GM12878 (cell line): Measurements from ENCODE around the gene IRS1. TPM values are rescaled to one million over a fixed set of nuclear protein-coding genes. Genes with fewer than 3 reads are reported as not detected.

Experiments used
- ATAC-seq: fragments of 200-7000 bp; cut with Tn5 transposase; 3 replicates; pipeline ENCODE4 v1.9.1; 2020; ENCODE audit warnings: mild to moderate bottlenecking, moderate library complexity
- BruUV-seq: library from RNA; stranded (reverse); fragments of 400-500 nt; replicated peaks from 2 replicates; lab custom pipeline; 2021; lab: Mats Ljungman, UMichigan
- CTCF ChIA-PET: fragments of 300-600 bp; sonication (Branson Sonifier 250); formaldehyde crosslinking; extraction: SDS; loops from one replicate; lab custom pipeline; 2021; ENCODE audit warnings: inconsistent platforms; lab: Yijun Ruan, JAX
- POLR2A ChIA-PET: fragments of 350-600 bp; formaldehyde crosslinking; extraction: SDS; loops from one replicate; lab custom pipeline; 2021; ENCODE audit warnings: inconsistent platforms; lab: Charles Lee
- RAD21 ChIA-PET: fragments of 300-600 bp; sonication (Branson Sonifier 250); formaldehyde crosslinking; loops from one replicate; lab custom pipeline; 2023; ENCODE audit warnings: antibody characterized with exemption; ENCODE audit not compliant: unreplicated experiment; lab: Charles Lee
- SMC1A ChIA-PET: fragments of 300-600 bp; sonication (Branson Sonifier 250); formaldehyde crosslinking; loops from one replicate; lab custom pipeline; 2023; ENCODE audit not compliant: unreplicated experiment, uncharacterized antibody; lab: Charles Lee
- DNase-seq: peaks from one replicate; pipeline ENCODE4 v3.0.0-alpha.2; 2011; ENCODE audit warnings: low read depth, low spot score
- FAIRE-seq: peaks from 3 replicates; lab custom pipeline; 2011; peaks lifted over from hg19 to GRCh38; lab: Jason Lieb, UNC
- H2AFZ ChIP-seq: 2 replicates; pipeline ENCODE4 v1.6.0; 2011; ENCODE audit warnings: low read depth, low read length, control low read depth; ENCODE audit not compliant: control insufficient read depth
- H3K27ac ChIP-seq: 2 replicates; pipeline ENCODE4 v1.5.1; 2011; ENCODE audit warnings: control low read depth; ENCODE audit not compliant: control insufficient read depth, insufficient read depth
- H3K27me3 ChIP-seq, 2 experiments: replicated peaks in 1 of 2; 2 replicates each; pipeline versions ENCODE4 v1.6.0 to v1.6.1; 2011; ENCODE audit warnings: low read length in 1 of 2; ENCODE audit not compliant: control insufficient read depth in 2 of 2, insufficient read depth in 2 of 2
- H3K36me3 ChIP-seq, 2 experiments: 2 replicates each; pipeline ENCODE4 v1.5.1; 2011; ENCODE audit warnings: low read length in 1 of 2; ENCODE audit not compliant: control insufficient read depth in 2 of 2, insufficient read depth in 2 of 2
- H3K4me1 ChIP-seq: 2 replicates; pipeline ENCODE4 v1.6.1; 2011; ENCODE audit warnings: mild to moderate bottlenecking, low read length, moderate library complexity, mixed read lengths; ENCODE audit not compliant: control insufficient read depth, insufficient read depth
- H3K4me2 ChIP-seq: 2 replicates; pipeline ENCODE4 v1.6.0; 2011; ENCODE audit warnings: control low read depth; ENCODE audit not compliant: control insufficient read depth, insufficient read depth
- H3K4me3 ChIP-seq: fragments of 200-600 bp; sonication (generic); 2 replicates; pipeline ENCODE4 v1.5.1; 2016
- H3K79me2 ChIP-seq: 2 replicates; pipeline ENCODE4 v1.6.0; 2011; ENCODE audit warnings: low read length; ENCODE audit not compliant: control insufficient read depth, insufficient read depth
- H3K9ac ChIP-seq: 2 replicates; pipeline ENCODE4 v1.8.0; 2011; ENCODE audit warnings: low read length, control low read depth, mixed read lengths; ENCODE audit not compliant: control insufficient read depth, insufficient read depth
- H3K9me3 ChIP-seq: replicated peaks from 3 replicates; pipeline ENCODE4 v1.5.1; 2011; ENCODE audit warnings: mild to moderate bottlenecking, low read length; ENCODE audit not compliant: control insufficient read depth, insufficient read depth
- H4K20me1 ChIP-seq: 2 replicates; pipeline ENCODE4 v1.6.0; 2011; ENCODE audit not compliant: control insufficient read depth, insufficient read depth
- CEBPB ChIP-seq, 2 experiments: fragments of 150-350 bp in 1 of 2; IDR thresholded peaks; 2 replicates each; pipeline ENCODE4 v1.6.1; 2012 to 2014; ENCODE audit warnings: low read depth in 2 of 2, low read length in 2 of 2, borderline replicate concordance in 1 of 2, inconsistent platforms in 1 of 2
- EP300 ChIP-seq, 2 experiments: fragments of 150-350 bp in 1 of 2; IDR thresholded peaks; 2 replicates each; pipeline ENCODE4 v1.6.1; 2011 to 2012; ENCODE audit warnings: low read depth in 2 of 2, low read length in 2 of 2, borderline replicate concordance in 1 of 2, improper control_type of control experiment in 1 of 2, inconsistent platforms in 1 of 2; ENCODE audit not compliant: control insufficient read depth in 1 of 2
- NFIC ChIP-seq: IDR thresholded peaks from 2 replicates; pipeline ENCODE4 v1.6.1; 2012; ENCODE audit warnings: low read depth, mild to moderate bottlenecking, inconsistent platforms, low read length, moderate library complexity
- NFXL1 ChIP-seq: fragments of 450-650 bp; IDR thresholded peaks from 2 replicates; pipeline ENCODE4 v1.6.1; 2017; ENCODE audit warnings: antibody characterized with exemption, mild to moderate bottlenecking, borderline replicate concordance
- NFYB ChIP-seq: IDR thresholded peaks from 2 replicates; pipeline ENCODE4 v1.6.1; 2011; ENCODE audit warnings: low read depth, mild to moderate bottlenecking, low read length, improper control_type of control experiment, moderate library complexity; ENCODE audit not compliant: insufficient read depth
- NR2C2 ChIP-seq: IDR thresholded peaks from 2 replicates; pipeline ENCODE4 v1.6.1; 2011; ENCODE audit warnings: borderline replicate concordance, low read depth; ENCODE audit not compliant: control insufficient read depth, insufficient read length
- SMARCA5 ChIP-seq: fragments of 450-650 bp; IDR thresholded peaks from 2 replicates; pipeline ENCODE4 v1.6.1; 2017; ENCODE audit warnings: mild to moderate bottlenecking
- in situ Hi-C: fragments of 300-500 bp; cut with MboI; formaldehyde crosslinking; loops from 9 replicates; pipeline ENCODE4 v1.14.3; 2018; ENCODE audit warnings: mixed read lengths
- intact Hi-C: fragments of 100-400 bp; cut with micrococcal nuclease; formaldehyde crosslinking; loops from one replicate; pipeline ENCODE4 v1.14.2; 2022; ENCODE audit not compliant: unreplicated experiment
- polyA plus RNA-seq, 11 experiments: library from polyadenylated mRNA; depleted of rRNA in 4 of 11; unstranded in 6 of 11; stranded (reverse) in 5 of 11; fragments of >200 nt; fragmentation: Nextera tagmentation in 4 of 11; fragmentation: Illumina TruSeq in 1 of 11; extraction: Ambion mirVana in 4 of 11; extraction: Trizol in 1 of 11; gene quantifications; 1 replicate in 1 of 11; 2 replicates in 10 of 11; pipeline versions ENCODE4 v1.2.1 to v1.2.3, GENCODE V29; 2011 to 2016; ENCODE audit warnings: inconsistent platforms in 2 of 11, missing spikeins in 2 of 11, low read depth in 1 of 11
- total RNA-seq, 4 experiments: library from RNA; depleted of rRNA in 3 of 4; stranded (reverse); fragments of >200 nt in 3 of 4; fragmentation: Illumina TruSeq in 1 of 4; extraction: Trizol in 1 of 4; gene quantifications; 2 replicates each; pipeline versions ENCODE4 v1.2.1 to v1.2.3, GENCODE V29; 2013 to 2021
- TF ChIP-seq, protein P1 (sequence below): IDR thresholded peaks from 2 replicates; pipeline ENCODE4 v1.6.1; 2011; ENCODE audit warnings: low read depth, low read length, improper control_type of control experiment, borderline replicate concordance
- TF ChIP-seq, protein P2 (sequence below): fragments of 450-650 bp; IDR thresholded peaks from 2 replicates; pipeline ENCODE4 v1.6.1; 2017; ENCODE audit warnings: mild to moderate bottlenecking, low read depth, inconsistent platforms; ENCODE audit not compliant: poor library complexity, severe bottlenecking
- TF ChIP-seq, protein P3 (sequence below): IDR thresholded peaks from 2 replicates; pipeline ENCODE4 v1.6.1; 2011; ENCODE audit warnings: mild to moderate bottlenecking, low read depth, low read length, moderate library complexity; ENCODE audit not compliant: insufficient replicate concordance
- TF ChIP-seq, protein P4 (sequence below): IDR thresholded peaks from 2 replicates; pipeline ENCODE4 v1.6.1; 2012; ENCODE audit warnings: low read depth, low read length, improper control_type of control experiment

IRS1 gene
- total and polyA plus RNA-seq, 10 of the 15 experiments (the other 5 are each of a cell fraction or from before 2014, with no cell fraction given) = 0.03 to 1.7 (median 0.34) TPM

DNA sequence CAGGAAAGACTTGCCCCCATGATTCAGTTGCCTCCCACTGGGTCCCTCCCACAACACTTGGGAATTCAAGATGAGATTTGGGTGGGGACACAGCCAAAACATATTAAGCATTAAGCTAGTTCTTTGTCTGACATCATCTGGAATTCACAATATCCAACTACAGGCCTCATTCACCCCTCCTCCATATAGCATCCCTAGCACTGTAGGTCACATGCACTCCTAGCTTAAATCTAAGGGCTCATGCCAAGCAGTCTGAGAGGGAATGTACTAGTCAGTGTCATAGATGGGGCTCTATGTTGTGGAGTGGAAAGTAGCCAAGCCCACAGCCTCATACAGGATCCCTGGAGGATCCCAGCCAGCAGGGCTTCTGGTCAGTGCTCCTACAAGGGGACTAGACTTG lies 92.1 kb downstream of the IRS1 start:
- in situ Hi-C loops (no loop called here), intact Hi-C loops (no loop called here)
- BruUV-seq = no TSS peak
- Histone ChIP-seq H3K27ac (no peak overlapping the region), H4K20me1 (no peaks in the 10 kb centered on the region), H3K27me3 (no peaks in the 10 kb centered on the region), H3K79me2 (no peaks in the 10 kb centered on the region), H3K4me1 (no peaks in the 10 kb centered on the region), H3K36me3 (no peaks in the 10 kb centered on the region), H2AFZ (no peak overlapping the region), H3K9ac (no peak overlapping the region), H3K4me3 (no peak overlapping the region), H3K4me2 (no peak overlapping the region), H3K9me3 (no peaks in the 10 kb centered on the region)
- FAIRE-seq (no peak), ATAC-seq (no peak), DNase-seq (no peak)
- RAD21 ChIA-PET = no interaction called here
- POLR2A ChIA-PET = no interaction called here
- CTCF ChIA-PET = no interaction called here
- SMC1A ChIA-PET = no interaction called here
- no peak for TF ChIP-seq NFXL1
- no peak for TF ChIP-seq NFYB
- TF ChIP-seq, protein P1, sequence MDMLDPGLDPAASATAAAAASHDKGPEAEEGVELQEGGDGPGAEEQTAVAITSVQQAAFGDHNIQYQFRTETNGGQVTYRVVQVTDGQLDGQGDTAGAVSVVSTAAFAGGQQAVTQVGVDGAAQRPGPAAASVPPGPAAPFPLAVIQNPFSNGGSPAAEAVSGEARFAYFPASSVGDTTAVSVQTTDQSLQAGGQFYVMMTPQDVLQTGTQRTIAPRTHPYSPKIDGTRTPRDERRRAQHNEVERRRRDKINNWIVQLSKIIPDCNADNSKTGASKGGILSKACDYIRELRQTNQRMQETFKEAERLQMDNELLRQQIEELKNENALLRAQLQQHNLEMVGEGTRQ = no peak
- TF ChIP-seq EP300 (IDR thresholded peaks at IDR 0.05; ENCODE audit: borderline replicate concordance in 1 of 2, control insufficient read depth in 1 of 2, low read depth in 2 of 2, low read length in 2 of 2) = no peak
- no peak for TF ChIP-seq NR2C2
- TF ChIP-seq, protein P2, sequence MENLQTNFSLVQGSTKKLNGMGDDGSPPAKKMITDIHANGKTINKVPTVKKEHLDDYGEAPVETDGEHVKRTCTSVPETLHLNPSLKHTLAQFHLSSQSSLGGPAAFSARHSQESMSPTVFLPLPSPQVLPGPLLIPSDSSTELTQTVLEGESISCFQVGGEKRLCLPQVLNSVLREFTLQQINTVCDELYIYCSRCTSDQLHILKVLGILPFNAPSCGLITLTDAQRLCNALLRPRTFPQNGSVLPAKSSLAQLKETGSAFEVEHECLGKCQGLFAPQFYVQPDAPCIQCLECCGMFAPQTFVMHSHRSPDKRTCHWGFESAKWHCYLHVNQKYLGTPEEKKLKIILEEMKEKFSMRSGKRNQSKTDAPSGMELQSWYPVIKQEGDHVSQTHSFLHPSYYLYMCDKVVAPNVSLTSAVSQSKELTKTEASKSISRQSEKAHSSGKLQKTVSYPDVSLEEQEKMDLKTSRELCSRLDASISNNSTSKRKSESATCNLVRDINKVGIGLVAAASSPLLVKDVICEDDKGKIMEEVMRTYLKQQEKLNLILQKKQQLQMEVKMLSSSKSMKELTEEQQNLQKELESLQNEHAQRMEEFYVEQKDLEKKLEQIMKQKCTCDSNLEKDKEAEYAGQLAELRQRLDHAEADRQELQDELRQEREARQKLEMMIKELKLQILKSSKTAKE = no peak
- no peak for TF ChIP-seq CEBPB (IDR thresholded peaks at IDR 0.05; ENCODE audit: borderline replicate concordance in 1 of 2, low read depth in 2 of 2, low read length in 2 of 2)
- TF ChIP-seq, protein P3, sequence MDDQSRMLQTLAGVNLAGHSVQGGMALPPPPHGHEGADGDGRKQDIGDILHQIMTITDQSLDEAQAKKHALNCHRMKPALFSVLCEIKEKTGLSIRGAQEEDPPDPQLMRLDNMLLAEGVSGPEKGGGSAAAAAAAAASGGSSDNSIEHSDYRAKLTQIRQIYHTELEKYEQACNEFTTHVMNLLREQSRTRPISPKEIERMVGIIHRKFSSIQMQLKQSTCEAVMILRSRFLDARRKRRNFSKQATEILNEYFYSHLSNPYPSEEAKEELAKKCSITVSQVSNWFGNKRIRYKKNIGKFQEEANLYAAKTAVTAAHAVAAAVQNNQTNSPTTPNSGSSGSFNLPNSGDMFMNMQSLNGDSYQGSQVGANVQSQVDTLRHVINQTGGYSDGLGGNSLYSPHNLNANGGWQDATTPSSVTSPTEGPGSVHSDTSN = no peak
- TF ChIP-seq, protein P4, sequence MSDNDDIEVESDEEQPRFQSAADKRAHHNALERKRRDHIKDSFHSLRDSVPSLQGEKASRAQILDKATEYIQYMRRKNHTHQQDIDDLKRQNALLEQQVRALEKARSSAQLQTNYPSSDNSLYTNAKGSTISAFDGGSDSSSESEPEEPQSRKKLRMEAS = no peak
- TF ChIP-seq NFIC = no peak
- no peak for TF ChIP-seq SMARCA5
- TF ChIP-seq, all 136 proteins: peak for 0
